Keratinocyte (primary cell): ENCODE data around the gene RUNX1. TPM values are rescaled to one million over a fixed set of nuclear protein-coding genes. Genes with fewer than 3 reads are reported as not detected.
A peak's percentile ranks its signal among the peaks of the same experiment; 100 is the strongest.

Experiments used
- DNase-seq: peaks from one replicate; pipeline ENCODE4 v3.0.0-alpha.2; 2011; ENCODE audit warnings: low read depth, missing footprints, low spot score
- FAIRE-seq: peaks from 2 replicates; lab custom pipeline; 2011; peaks lifted over from hg19 to GRCh38; lab: Jason Lieb, UNC
- H2AFZ ChIP-seq: 2 replicates; pipeline ENCODE4 v1.6.0; 2012; ENCODE audit warnings: low read length, control low read depth, inconsistent platforms; ENCODE audit not compliant: control insufficient read depth
- H3K27ac ChIP-seq: 2 replicates; pipeline ENCODE4 v1.5.1; 2011; ENCODE audit warnings: low read length; ENCODE audit not compliant: control insufficient read depth, insufficient read depth
- H3K27me3 ChIP-seq: 3 replicates; pipeline ENCODE4 v1.6.0; 2011; ENCODE audit warnings: low read length; ENCODE audit not compliant: control insufficient read depth, insufficient read depth; ENCODE audit errors: extremely low read depth
- H3K36me3 ChIP-seq, 2 experiments: 2 replicates in 1 of 2; 3 replicates in 1 of 2; pipeline ENCODE4 v1.5.1; 2011; ENCODE audit warnings: low read length in 2 of 2, mild to moderate bottlenecking in 1 of 2; ENCODE audit not compliant: control insufficient read depth in 2 of 2, insufficient read depth in 2 of 2; ENCODE audit errors: extremely low read depth in 1 of 2
- H3K4me1 ChIP-seq: 3 replicates; pipeline ENCODE4 v1.5.1; 2011; ENCODE audit warnings: low read length; ENCODE audit not compliant: control insufficient read depth, insufficient read depth; ENCODE audit errors: extremely low read depth
- H3K4me2 ChIP-seq: 3 replicates; pipeline ENCODE4 v1.6.0; 2011; ENCODE audit warnings: low read depth, low read length; ENCODE audit not compliant: control insufficient read depth, insufficient read depth; ENCODE audit errors: extremely low read depth
- H3K4me3 ChIP-seq, 3 experiments: fragments of 200-600 bp in 1 of 3; sonication (generic) in 1 of 3; 2 replicates in 2 of 3; 3 replicates in 1 of 3; pipeline ENCODE4 v1.5.1; 2011 to 2016; ENCODE audit warnings: low read length in 3 of 3, mild to moderate bottlenecking in 3 of 3, control low read depth in 2 of 3, inconsistent platforms in 1 of 3, low read depth in 1 of 3, mixed read lengths in 1 of 3, mixed run types in 1 of 3, moderate library complexity in 1 of 3; ENCODE audit not compliant: control insufficient read depth in 2 of 3, insufficient read depth in 2 of 3; ENCODE audit errors: extremely low read depth in 1 of 3
- H3K79me2 ChIP-seq: 2 replicates; pipeline ENCODE4 v1.6.0; 2012; ENCODE audit warnings: low read length; ENCODE audit not compliant: control insufficient read depth, insufficient read depth
- H3K9ac ChIP-seq: 3 replicates; pipeline ENCODE4 v1.6.0; 2011; ENCODE audit warnings: low read length; ENCODE audit not compliant: control insufficient read depth, insufficient read depth; ENCODE audit errors: extremely low read depth
- H3K9me1 ChIP-seq: 3 replicates; pipeline ENCODE4 v1.6.0; 2011; ENCODE audit warnings: low read length; ENCODE audit not compliant: control insufficient read depth, insufficient read depth; ENCODE audit errors: extremely low read depth
- H3K9me3 ChIP-seq: 2 replicates; pipeline ENCODE4 v1.5.1; 2012; ENCODE audit warnings: low read depth, low read length; ENCODE audit not compliant: control insufficient read depth
- H4K20me1 ChIP-seq: 3 replicates; pipeline ENCODE4 v1.6.0; 2011; ENCODE audit warnings: low read length; ENCODE audit not compliant: control insufficient read depth, insufficient read depth; ENCODE audit errors: extremely low read depth
- EZH2 ChIP-seq: IDR thresholded peaks from one replicate; pipeline ENCODE4 v1.6.1; 2012; ENCODE audit warnings: inconsistent platforms, mild to moderate bottlenecking, low read length, moderate library complexity
- dilution Hi-C: fragments of 300-500 bp; cut with MboI; formaldehyde crosslinking; loops from one replicate; pipeline ENCODE4 v1.7.0; 2020; ENCODE audit warnings: low sequenced_read_pairs; ENCODE audit not compliant: extremely low pct_ligation_motif_present
- polyA plus RNA-seq, 5 experiments: library from polyadenylated mRNA; depleted of rRNA in 3 of 5; stranded (reverse) in 3 of 5; stranded (forward) in 1 of 5; unstranded in 1 of 5; fragments of >200 nt; gene quantifications; 1 replicate in 1 of 5; 2 replicates in 3 of 5; 3 replicates in 1 of 5; pipeline versions ENCODE4 v1.2.1 to v1.2.3, GENCODE V29; 2011 to 2012; ENCODE audit warnings: missing spikeins in 2 of 5, low read depth in 1 of 5, low replicate concordance in 1 of 5
- TF ChIP-seq, protein P1 (sequence below), 3 experiments: IDR thresholded peaks in 1 of 3; conservative IDR thresholded peaks in 1 of 3; optimal IDR thresholded peaks in 1 of 3; 2 replicates in 2 of 3; 3 replicates in 1 of 3; pipeline versions ENCODE3 to v1.5.1; 2011; ENCODE audit warnings: low read length in 3 of 3, mild to moderate bottlenecking in 3 of 3, moderate library complexity in 2 of 3, control low read depth in 1 of 3, inconsistent platforms in 1 of 3; ENCODE audit not compliant: insufficient read depth in 2 of 3; ENCODE audit errors: extremely low read depth in 1 of 3

RUNX1 gene
- polyA plus RNA-seq, 1 donor (not counting 4 experiments of a cell fraction or from before 2014, with no cell fraction given): 44.9 TPM

DNA sequence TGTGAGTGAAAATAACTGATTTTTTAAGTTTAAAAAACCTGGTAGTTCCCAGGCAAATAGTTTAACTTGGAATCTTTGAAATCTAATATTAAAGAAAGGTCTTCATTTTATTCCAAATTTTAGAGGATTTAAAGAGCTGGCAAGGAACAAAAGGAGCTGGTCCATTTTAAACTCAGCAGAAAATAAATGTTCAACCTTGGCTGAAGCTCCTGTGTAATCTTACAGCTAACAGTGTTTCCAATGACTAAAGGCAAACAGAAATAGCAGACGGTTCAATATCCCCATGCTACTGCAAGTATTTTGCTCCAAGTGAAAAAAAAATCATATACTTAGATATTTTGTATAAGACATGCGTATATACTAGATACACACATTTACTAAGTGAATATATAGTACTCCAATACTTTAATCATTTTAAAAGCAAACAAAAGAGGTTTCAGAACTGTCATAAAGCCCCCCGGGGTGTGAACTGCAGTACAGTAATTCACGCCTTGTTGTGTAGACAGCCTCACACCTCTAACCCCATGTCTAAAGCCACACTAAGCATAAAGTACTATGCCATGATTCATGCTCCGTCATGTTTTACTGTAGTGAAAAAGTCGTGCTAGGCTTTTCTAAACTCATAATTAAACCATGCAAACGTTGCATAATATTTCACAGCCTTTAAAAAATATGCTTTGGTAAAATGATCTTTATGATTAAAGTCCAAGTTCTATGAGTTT lies 248.1 kb downstream of the RUNX1 start:
- Histone ChIP-seq H3K9ac (peak overlapping the region; percentile 51), H3K27ac (peak overlapping the region; percentile 86), H4K20me1 (no peaks in the 10 kb centered on the region), H3K4me2 (peak overlapping the region; percentile 42), H2AFZ (no peak overlapping the region), H3K79me2 (peaks cover 37% of the 10 kb centered on the region), H3K4me1 (peaks cover 82% of the 10 kb centered on the region), H3K36me3 (peaks cover 6 to 51% of the 10 kb centered on the region in 2 experiments), H3K27me3 (no peaks in the 10 kb centered on the region), H3K9me3 (no peaks in the 10 kb centered on the region), H3K9me1 (peaks cover 5% of the 10 kb centered on the region), H3K4me3 (no peak overlapping the region)
- no peak for TF ChIP-seq EZH2
- TF ChIP-seq, protein P1, sequence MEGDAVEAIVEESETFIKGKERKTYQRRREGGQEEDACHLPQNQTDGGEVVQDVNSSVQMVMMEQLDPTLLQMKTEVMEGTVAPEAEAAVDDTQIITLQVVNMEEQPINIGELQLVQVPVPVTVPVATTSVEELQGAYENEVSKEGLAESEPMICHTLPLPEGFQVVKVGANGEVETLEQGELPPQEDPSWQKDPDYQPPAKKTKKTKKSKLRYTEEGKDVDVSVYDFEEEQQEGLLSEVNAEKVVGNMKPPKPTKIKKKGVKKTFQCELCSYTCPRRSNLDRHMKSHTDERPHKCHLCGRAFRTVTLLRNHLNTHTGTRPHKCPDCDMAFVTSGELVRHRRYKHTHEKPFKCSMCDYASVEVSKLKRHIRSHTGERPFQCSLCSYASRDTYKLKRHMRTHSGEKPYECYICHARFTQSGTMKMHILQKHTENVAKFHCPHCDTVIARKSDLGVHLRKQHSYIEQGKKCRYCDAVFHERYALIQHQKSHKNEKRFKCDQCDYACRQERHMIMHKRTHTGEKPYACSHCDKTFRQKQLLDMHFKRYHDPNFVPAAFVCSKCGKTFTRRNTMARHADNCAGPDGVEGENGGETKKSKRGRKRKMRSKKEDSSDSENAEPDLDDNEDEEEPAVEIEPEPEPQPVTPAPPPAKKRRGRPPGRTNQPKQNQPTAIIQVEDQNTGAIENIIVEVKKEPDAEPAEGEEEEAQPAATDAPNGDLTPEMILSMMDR (optimal IDR thresholded peaks at IDR 0.05 in 1 of 3, IDR thresholded peaks at IDR 0.05 in 1 of 3, conservative IDR thresholded peaks at IDR 0.05 in 1 of 3; ENCODE audit: extremely low read depth in 1 of 3, insufficient read depth in 2 of 3, low read length in 3 of 3): no peak
- dilution Hi-C loops: no loop called here
- DNase-seq: no peak
- FAIRE-seq: peak; percentile 32

DNA sequence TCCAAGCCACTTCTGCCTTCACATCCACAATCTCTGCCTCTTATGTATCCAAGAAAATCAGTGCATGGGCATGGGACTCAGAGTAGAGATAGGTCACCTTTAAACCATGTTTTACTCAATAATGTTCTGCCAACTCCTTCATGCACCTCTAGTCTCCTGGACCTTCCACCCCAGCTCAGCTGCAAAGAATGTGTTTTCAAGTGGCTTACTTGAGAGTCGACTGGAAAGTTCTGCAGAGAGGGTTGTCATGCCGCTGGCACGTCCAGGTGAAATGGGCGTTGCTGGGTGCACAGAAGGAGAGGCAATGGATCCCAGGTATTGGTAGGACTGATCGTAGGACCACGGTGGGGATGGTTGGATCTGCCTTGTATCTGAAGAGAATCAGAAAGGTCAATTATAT lies 250.0 kb downstream of the RUNX1 start:
- Histone ChIP-seq H3K36me3 (peaks cover 12 to 69% of the 10 kb centered on the region in 2 experiments), H3K9me3 (no peaks in the 10 kb centered on the region), H3K9ac (no peak overlapping the region), H3K27ac (no peak overlapping the region), H3K4me1 (peaks cover 79% of the 10 kb centered on the region), H2AFZ (no peak overlapping the region), H3K79me2 (peaks cover 24% of the 10 kb centered on the region), H3K27me3 (no peaks in the 10 kb centered on the region), H4K20me1 (no peaks in the 10 kb centered on the region), H3K4me2 (no peak overlapping the region), H3K9me1 (peaks cover 5% of the 10 kb centered on the region), H3K4me3 (no peak overlapping the region)
- dilution Hi-C loops: no loop called here
- DNase-seq (no peak), FAIRE-seq (no peak)
- no peak for TF ChIP-seq EZH2
- TF ChIP-seq, protein P1 (optimal IDR thresholded peaks at IDR 0.05 in 1 of 3, IDR thresholded peaks at IDR 0.05 in 1 of 3, conservative IDR thresholded peaks at IDR 0.05 in 1 of 3; ENCODE audit: extremely low read depth in 1 of 3, insufficient read depth in 2 of 3, low read length in 3 of 3): no peak
